DMS153 treated with DMSO at 0.1 percent for 48 hours (cell line): ENCODE measurements around the gene USP17L12.
"Not testable (repeated sequence)": the region's sequence is repeated elsewhere in the genome, so short reads cannot be mapped to it uniquely, and the experiment has no call there.

Experiments
- DNase-seq: peaks from one replicate; lab custom pipeline; 2025; ENCODE audit not compliant: unreplicated experiment; lab: John Stamatoyannopoulos, UW

The USP17L12 gene

DNA sequence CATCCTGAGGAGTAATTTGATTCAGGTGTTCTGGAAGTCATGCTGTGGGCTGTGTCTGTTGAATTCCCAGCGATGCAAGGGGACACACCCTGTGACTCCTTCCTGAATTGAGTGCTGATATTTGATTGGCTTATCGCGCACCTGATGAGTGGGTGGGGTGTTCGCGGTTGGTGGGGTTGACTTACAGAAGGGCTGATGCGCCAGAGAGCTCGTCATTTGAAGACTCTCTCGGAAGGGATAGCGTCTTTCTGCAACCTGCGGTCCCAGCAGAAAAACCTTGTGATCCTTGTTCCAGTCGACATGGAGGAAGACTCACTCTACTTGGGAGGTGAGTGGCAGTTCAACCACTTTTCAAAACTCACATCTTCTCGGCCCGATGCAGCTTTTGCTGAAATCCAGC, at the start of gene USP17L12:
USP17L12 (plus strand) TSS at position 301 of the 400 bp plus-strand sequence; CDS start at position 301, 0 bp downstream.
- DNase-seq: not testable (repeated sequence)

- DNase-seq: not testable (repeated sequence)
Measured at GRCh38 chr4:9210357-9210756, 9.6 kb upstream of the USP17L12 start, which contains the start of gene USP17L10. USP17L10 (plus strand) TSS chr4:9210657; CDS start chr4:9210657, 0 bp downstream.

GRCh38 chr4:9214701-9215100, 5.3 kb upstream of the USP17L12 start:
- not testable (repeated sequence) for DNase-seq

DNA sequence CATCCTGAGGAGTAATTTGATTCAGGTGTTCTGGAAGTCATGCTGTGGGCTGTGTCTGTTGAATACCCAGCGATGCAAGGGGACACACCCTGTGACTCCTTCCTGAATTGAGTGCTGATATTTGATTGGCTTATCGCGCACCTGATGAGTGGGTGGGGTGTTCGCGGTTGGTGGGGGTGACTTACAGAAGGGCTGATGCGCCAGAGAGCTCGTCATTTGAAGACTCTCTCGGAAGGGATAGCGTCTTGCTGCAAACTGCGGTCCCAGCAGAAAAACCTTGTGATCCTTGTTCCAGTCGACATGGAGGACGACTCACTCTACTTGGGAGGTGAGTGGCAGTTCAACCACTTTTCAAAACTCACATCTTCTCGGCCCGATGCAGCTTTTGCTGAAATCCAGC, 4.8 kb upstream of the USP17L12 start, which contains the start of gene USP17L11:
USP17L11 (plus strand) TSS at position 301 of the 400 bp plus-strand sequence; CDS start at position 301, 0 bp downstream.
- not testable (repeated sequence) for DNase-seq

- DNase-seq: not testable (repeated sequence)
Measured at GRCh38 chr4:9224596-9224995, 4.6 kb downstream of the USP17L12 start, which contains the start of gene USP17L13. USP17L13 (plus strand) TSS chr4:9224896; CDS start chr4:9224896, 0 bp downstream.

DNA sequence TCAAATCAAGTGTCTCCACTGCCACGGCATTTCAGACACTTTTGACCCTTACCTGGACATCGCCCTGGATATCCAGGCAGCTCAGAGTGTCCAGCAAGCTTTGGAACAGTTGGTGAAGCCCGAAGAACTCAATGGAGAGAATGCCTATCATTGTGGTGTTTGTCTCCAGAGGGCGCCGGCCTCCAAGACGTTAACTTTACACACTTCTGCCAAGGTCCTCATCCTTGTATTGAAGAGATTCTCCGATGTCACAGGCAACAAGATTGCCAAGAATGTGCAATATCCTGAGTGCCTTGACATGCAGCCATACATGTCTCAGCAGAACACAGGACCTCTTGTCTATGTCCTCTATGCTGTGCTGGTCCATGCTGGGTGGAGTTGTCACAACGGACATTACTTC, 10.3 kb downstream of the USP17L12 start:
- not testable (repeated sequence) for DNase-seq

- DNase-seq: not testable (repeated sequence)
Measured at GRCh38 chr4:9234085-9234484, 14.1 kb downstream of the USP17L12 start, which contains the start of gene USP17L15. USP17L15 (plus strand) TSS chr4:9234385; CDS start chr4:9234385, 0 bp downstream.

DNA sequence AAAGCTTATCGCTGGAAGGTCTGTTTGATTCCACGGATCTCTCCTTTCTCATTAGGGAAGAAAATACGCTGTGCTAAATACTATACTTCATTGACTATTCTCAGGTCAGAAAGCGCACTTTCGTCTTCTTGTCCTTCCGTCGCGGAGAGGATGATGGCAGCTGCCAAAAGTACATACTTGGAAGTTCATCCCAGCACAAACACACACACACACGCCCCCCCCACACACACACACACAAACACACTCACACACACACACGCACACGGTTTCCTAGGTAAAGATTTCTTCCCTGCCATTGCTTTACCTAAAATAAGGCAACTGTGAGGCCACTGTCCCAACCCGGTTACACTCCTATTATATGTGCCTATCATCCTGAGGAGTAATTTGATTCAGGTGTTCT, 18.5 kb downstream of the USP17L12 start:
- not testable (repeated sequence) for DNase-seq

DNA sequence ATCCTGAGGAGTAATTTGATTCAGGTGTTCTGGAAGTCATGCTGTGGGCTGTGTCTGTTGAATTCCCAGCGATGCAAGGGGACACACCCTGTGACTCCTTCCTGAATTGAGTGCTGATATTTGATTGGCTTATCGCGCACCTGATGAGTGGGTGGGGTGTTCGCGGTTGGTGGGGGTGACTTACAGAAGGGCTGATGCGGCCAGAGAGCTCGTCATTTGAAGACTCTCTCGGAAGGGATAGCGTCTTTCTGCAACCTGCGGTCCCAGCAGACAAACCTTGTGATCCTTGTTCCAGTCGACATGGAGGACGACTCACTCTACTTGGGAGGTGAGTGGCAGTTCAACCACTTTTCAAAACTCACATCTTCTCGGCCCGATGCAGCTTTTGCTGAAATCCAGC, 23.6 kb downstream of the USP17L12 start, which contains the start of gene USP17L17:
USP17L17 (plus strand) TSS at position 301 of the 400 bp plus-strand sequence; CDS start at position 301, 0 bp downstream.
- not testable (repeated sequence) for DNase-seq

GRCh38 chr4:9247953-9248680, 28.2 kb downstream of the USP17L12 start, which contains the start of gene USP17L18:
USP17L18 (plus strand) TSS chr4:9248630; CDS start chr4:9248630, 0 bp downstream.
- DNase-seq: not testable (repeated sequence)

DNA sequence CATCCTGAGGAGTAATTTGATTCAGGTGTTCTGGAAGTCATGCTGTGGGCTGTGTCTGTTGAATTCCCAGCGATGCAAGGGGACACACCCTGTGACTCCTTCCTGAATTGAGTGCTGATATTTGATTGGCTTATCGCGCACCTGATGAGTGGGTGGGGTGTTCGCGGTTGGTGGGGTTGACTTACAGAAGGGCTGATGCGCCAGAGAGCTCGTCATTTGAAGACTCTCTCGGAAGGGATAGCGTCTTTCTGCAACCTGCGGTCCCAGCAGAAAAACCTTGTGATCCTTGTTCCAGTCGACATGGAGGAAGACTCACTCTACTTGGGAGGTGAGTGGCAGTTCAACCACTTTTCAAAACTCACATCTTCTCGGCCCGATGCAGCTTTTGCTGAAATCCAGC, 33.1 kb downstream of the USP17L12 start, which contains the start of gene USP17L19:
USP17L19 (plus strand) TSS at position 301 of the 400 bp plus-strand sequence; CDS start at position 301, 0 bp downstream.
- DNase-seq: not testable (repeated sequence)

- not testable (repeated sequence) for DNase-seq
Measured at GRCh38 chr4:9257824-9258223, 37.9 kb downstream of the USP17L12 start, which contains the start of gene USP17L20. USP17L20 (plus strand) TSS chr4:9258124; CDS start chr4:9258124, 0 bp downstream.

- not testable (repeated sequence) for DNase-seq
Measured at GRCh38 chr4:9262572-9262971, 42.6 kb downstream of the USP17L12 start, which contains the start of gene USP17L21. USP17L21 (plus strand) TSS chr4:9262872; CDS start chr4:9262872, 0 bp downstream.

DNA sequence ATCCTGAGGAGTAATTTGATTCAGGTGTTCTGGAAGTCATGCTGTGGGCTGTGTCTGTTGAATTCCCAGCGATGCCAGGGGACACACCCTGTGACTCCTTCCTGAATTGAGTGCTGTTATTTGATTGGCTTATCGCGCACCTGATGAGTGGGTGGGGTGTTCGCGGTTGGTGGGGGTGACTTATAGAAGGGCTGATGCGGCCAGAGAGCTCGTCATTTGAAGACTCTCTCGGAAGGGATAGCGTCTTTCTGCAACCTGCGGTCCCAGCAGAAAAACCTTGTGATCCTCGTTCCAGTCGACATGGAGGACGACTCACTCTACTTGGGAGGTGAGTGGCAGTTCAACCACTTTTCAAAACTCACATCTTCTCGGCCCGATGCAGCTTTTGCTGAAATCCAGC, 47.4 kb downstream of the USP17L12 start, which contains the start of gene USP17L22:
USP17L22 (plus strand) TSS at position 301 of the 400 bp plus-strand sequence; CDS start at position 301, 0 bp downstream.
- not testable (repeated sequence) for DNase-seq
